Choroid plexus epithelial cell (primary cell): ENCODE results near the gene DDX24.

Experiments used
- DNase-seq: peaks from one replicate; pipeline ENCODE4 v3.0.0-alpha.2; 2010; ENCODE audit warnings: low read depth
- H3K4me3 ChIP-seq: 2 replicates; pipeline ENCODE4 v1.5.1; 2011; ENCODE audit warnings: low read depth, mild to moderate bottlenecking, control low read depth, low read length, moderate library complexity
- TF ChIP-seq, protein P1 (sequence below): conservative IDR thresholded peaks from 2 replicates; pipeline ENCODE4 v1.5.1; 2011; ENCODE audit warnings: low read depth, mild to moderate bottlenecking, control low read depth, inconsistent platforms, low read length, moderate library complexity

Gene DDX24

GRCh38 chr14:94066089-94066676, 14.8 kb downstream of the DDX24 start:
- TF ChIP-seq, protein P1, sequence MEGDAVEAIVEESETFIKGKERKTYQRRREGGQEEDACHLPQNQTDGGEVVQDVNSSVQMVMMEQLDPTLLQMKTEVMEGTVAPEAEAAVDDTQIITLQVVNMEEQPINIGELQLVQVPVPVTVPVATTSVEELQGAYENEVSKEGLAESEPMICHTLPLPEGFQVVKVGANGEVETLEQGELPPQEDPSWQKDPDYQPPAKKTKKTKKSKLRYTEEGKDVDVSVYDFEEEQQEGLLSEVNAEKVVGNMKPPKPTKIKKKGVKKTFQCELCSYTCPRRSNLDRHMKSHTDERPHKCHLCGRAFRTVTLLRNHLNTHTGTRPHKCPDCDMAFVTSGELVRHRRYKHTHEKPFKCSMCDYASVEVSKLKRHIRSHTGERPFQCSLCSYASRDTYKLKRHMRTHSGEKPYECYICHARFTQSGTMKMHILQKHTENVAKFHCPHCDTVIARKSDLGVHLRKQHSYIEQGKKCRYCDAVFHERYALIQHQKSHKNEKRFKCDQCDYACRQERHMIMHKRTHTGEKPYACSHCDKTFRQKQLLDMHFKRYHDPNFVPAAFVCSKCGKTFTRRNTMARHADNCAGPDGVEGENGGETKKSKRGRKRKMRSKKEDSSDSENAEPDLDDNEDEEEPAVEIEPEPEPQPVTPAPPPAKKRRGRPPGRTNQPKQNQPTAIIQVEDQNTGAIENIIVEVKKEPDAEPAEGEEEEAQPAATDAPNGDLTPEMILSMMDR = no peak
- DNase-seq = no peak
- H3K4me3 ChIP-seq = no peak overlapping the region

- DNase-seq = peak; percentile 46
- H3K4me3 ChIP-seq = no peak overlapping the region
- TF ChIP-seq, protein P1 = no peak
Observed at GRCh38 chr14:94062344-94062940, 18.6 kb downstream of the DDX24 start.

DNA sequence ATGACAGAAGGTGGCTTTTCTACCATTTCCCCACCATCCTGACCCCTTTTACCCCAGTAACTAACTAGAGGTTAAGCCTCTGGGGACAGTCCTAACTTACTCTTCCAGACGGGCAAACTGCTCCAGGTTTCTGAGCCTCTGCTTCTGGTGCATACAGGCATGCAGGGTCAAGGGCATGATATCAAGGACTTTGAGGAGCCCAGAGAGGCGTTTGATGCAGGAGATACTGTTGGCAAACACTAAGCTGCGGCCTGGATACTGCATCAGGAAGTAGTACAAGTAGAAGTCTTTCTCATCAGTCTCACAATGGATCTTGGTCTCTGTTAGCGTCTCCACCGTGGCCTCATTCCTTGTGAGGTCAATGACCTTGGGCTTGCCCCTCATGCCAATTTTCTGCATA, 21.0 kb downstream of the DDX24 start:
- TF ChIP-seq, protein P1 = no peak

DNA sequence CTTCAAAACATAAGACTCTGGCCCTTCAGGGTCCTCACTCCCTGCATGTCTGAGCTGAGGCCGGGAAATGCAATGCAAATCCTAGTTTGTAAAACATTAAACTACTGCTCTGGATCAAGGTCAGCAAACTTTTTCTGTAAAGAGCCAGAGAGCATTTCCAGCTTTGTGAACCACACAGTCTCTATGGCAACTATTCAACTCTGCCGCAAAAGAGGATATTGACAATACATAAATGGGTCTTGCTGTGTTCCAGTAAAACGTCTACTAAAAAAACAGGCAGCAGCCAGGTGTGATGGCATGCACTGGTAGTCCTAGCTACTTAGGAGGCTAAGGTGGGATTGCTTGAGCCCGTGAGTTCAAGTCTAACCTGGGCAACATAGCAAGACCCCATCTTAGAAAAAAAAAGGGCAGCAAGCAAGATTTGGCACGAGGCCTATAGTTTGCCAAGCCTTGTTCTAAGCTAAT, 22.3 kb downstream of the DDX24 start:
- no peak for DNase-seq
- no peak overlapping the region for H3K4me3 ChIP-seq
- TF ChIP-seq, protein P1 = no peak

More for the DNA sequence above, 21.0 kb downstream of the DDX24 start:
- H3K4me3 ChIP-seq = no peak overlapping the region
- DNase-seq = no peak

DNA sequence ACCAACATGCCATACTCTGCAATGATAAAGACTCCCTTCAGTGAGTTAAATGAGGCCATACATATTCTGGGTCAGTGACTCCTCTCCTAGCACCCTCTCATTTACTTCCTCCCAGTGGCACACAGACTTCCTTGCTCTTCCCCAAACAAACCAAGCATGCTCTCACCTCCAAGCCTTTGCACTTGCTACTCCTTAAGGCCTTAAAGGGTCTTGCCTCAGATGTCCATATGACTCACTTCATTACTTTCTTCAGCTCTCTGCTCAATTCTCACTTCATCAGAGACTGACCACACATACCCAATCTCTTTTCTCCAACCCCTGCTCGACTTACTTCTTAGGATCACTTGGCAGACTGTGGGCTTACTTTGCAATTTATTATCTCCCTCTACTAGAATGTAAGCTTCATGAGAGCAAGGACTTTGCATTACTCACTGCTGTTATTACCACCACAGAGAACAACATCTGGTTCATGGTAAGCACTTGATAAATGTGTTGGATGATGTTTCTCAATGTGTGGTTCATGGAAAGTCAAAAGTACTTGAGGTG, 22.8 kb downstream of the DDX24 start:
- DNase-seq = no peak
- no peak overlapping the region for H3K4me3 ChIP-seq
- TF ChIP-seq, protein P1 = no peak

GRCh38 chr14:94056579-94057308, 24.3 kb downstream of the DDX24 start:
- no peak overlapping the region for H3K4me3 ChIP-seq
- TF ChIP-seq, protein P1 = no peak
- peak; percentile 53 for DNase-seq
